Heart left ventricle (tissue), 16 donors: ENCODE results near the gene PRKCG. TPM values are rescaled to one million over a fixed set of nuclear protein-coding genes. Genes with fewer than 3 reads are reported as not detected.
"Not testable (repeated sequence)": the region's sequence is repeated elsewhere in the genome, so short reads cannot be mapped to it uniquely, and the experiment has no call there.

Experiments
- ATAC-seq, 4 donors: fragments of 200-7000 bp; cut with Tn5 transposase; one replicate each; pipeline ENCODE4 v1.9.1; 2020 to 2022; ENCODE audit warnings: moderate library complexity in 4 of 4, mild to moderate bottlenecking in 3 of 4, moderate number of reproducible peaks in 1 of 4
- DNase-seq, 5 donors: peaks; one replicate each; pipeline ENCODE4 v3.0.0-alpha.2; 2020
- H3K27ac ChIP-seq, 12 donors: fragments of 200-600 bp; sonication (generic) in 4 of 12; one replicate each; pipeline versions ENCODE4 v1.5.0 to v1.8.0; 2016 to 2022; ENCODE audit warnings: mild to moderate bottlenecking in 2 of 12
- H3K27me3 ChIP-seq, 9 donors: fragments of 200-600 bp; sonication (generic) in 2 of 9; one replicate each; pipeline versions ENCODE4 v1.5.1 to v1.8.0; 2016 to 2022; ENCODE audit warnings: mild to moderate bottlenecking in 3 of 9
- H3K36me3 ChIP-seq, 9 donors: fragments of 200-600 bp; sonication (generic) in 2 of 9; one replicate each; pipeline versions ENCODE4 v1.5.0 to v1.8.0; 2018 to 2022; ENCODE audit warnings: mild to moderate bottlenecking in 2 of 9
- H3K4me1 ChIP-seq, 12 donors: fragments of 200-600 bp; sonication (generic) in 4 of 12; one replicate each; pipeline versions ENCODE4 v1.5.0 to v1.8.0; 2016 to 2022; ENCODE audit warnings: mild to moderate bottlenecking in 3 of 12
- H3K4me3 ChIP-seq, 12 donors: fragments of 200-600 bp; sonication (generic) in 4 of 12; one replicate each; pipeline versions ENCODE4 v1.5.0 to v1.8.0; 2017 to 2022; ENCODE audit warnings: mild to moderate bottlenecking in 9 of 12, moderate library complexity in 4 of 12
- H3K9me3 ChIP-seq, 12 donors: fragments of 200-600 bp; sonication (generic) in 4 of 12; one replicate each; pipeline versions ENCODE4 v1.5.0 to v1.8.0; 2016 to 2022; ENCODE audit warnings: mild to moderate bottlenecking in 1 of 12
- POLR2A ChIP-seq, 2 donors: fragments of 450-650 bp; IDR thresholded peaks; one replicate each; pipeline ENCODE4 v1.6.1; 2017; ENCODE audit warnings: antibody characterized with exemption in 2 of 2, mild to moderate bottlenecking in 2 of 2, moderate library complexity in 2 of 2
- WGBS, 4 donors: extraction: QIAGEN DNeasy Blood & Tissue Kit in 2 of 4; methylation state at CpG; one replicate each; pipeline versions ENCODE4 v1.1.5 to v1.1.7; 2013 to 2018; 5-methylcytosine and 5-hydroxymethylcytosine counted together
- intact Hi-C, 10 donors: fragments of 100-400 bp; cut with DNase I; formaldehyde crosslinking; loops; one replicate each; pipeline versions ENCODE4 v1.11.1 to v1.14.2; 2022
- long read RNA-seq, 3 donors: library from polyadenylated mRNA; unstranded; transcript quantifications; one replicate each; pipeline ENCODE4 v2.0.0, GENCODE V29; 2020 to 2021
- polyA plus RNA-seq, 2 donors: library from polyadenylated mRNA; stranded (reverse); fragments of 200-250 nt; gene quantifications; one replicate each; pipeline ENCODE4 v1.2.3, GENCODE V29; 2013
- total RNA-seq, 9 donors: library from RNA; depleted of rRNA in 2 of 9; stranded (reverse); fragments of >200 nt in 2 of 9; fragmentation: NEBNext Ultra II Directional in 3 of 9; extraction: Animal tissue kit (Norgen Biotek cat#: 25700) in 3 of 9; gene quantifications; one replicate each; pipeline versions ENCODE4 v1.1.0 to v1.2.4, GENCODE V29; 2016 to 2023
- TF ChIP-seq, protein P1 (sequence below), 12 donors: fragments of 200-600 bp; sonication (generic) in 4 of 12; IDR thresholded peaks; one replicate each; pipeline versions ENCODE4 v1.5.0 to v1.8.0; 2018 to 2022; ENCODE audit warnings: antibody characterized with exemption in 12 of 12, mild to moderate bottlenecking in 5 of 12
- donor health status: ischemic (EF 13 %, LVEDD 7.1; RV severe dilation, severe dysfunction).
- donor health status: healthy with polysubstance abuse.
- donor health status: DM: no; HTN: yes; CAD: no.
- donor health status: DM: no; HTN: no; CAD: no.
- donor health status: ischemic (EF 25% LVEDD 6.9; RV normal size, moderate dysfunction).
- donor health status: ischemic (EF 25% LVEDD 5.7; RV mildly dilated, moderate dysfunction).
- donor health status: healthy.
- donor health status: DM: yes; HTN: yes; CAD: no.
- donor health status: ischemic (EF 35%, LVEDD 5.7; RV mildly dilated, moderate dysfunction).
- donor health status: nonischemic (EF 11% LVEDD 7.7; RV severe dilation, severe dysfunction).
- donor health status: DM: yes; HTN: yes; CAD: no.
- donor health status: PGD.
- donor health status: ischemic (EF 29% LVEDD 5.4; RV normal size, mild dysfunction).
- donor health status: nonischemic (EF 23%, LVEDD 6.1; RV moderate dilation, normal function).

The PRKCG gene
- total RNA-seq, result under 1 TPM in 1 of 9 donors, not detected in 8; 0.09 TPM
- not detected for polyA plus RNA-seq
- long read RNA-seq, donor 1, result 0 reads
- long read RNA-seq, donor 2, result 0 reads
- long read RNA-seq, donor 3, result 0 reads

GRCh38 chr19:53881482-53882390, at the start of gene PRKCG:
TSS of gene PRKCG (plus strand) at chr19:53882197. CDS start at chr19:53882495, 298 bp downstream.
- peak within 1 kb of the TSS; percentile 7 to 53 (median 41) for H3K4me3 ChIP-seq
- no peak for TF ChIP-seq POLR2A (IDR thresholded peaks at IDR 0.05)
- TF ChIP-seq, protein P1, sequence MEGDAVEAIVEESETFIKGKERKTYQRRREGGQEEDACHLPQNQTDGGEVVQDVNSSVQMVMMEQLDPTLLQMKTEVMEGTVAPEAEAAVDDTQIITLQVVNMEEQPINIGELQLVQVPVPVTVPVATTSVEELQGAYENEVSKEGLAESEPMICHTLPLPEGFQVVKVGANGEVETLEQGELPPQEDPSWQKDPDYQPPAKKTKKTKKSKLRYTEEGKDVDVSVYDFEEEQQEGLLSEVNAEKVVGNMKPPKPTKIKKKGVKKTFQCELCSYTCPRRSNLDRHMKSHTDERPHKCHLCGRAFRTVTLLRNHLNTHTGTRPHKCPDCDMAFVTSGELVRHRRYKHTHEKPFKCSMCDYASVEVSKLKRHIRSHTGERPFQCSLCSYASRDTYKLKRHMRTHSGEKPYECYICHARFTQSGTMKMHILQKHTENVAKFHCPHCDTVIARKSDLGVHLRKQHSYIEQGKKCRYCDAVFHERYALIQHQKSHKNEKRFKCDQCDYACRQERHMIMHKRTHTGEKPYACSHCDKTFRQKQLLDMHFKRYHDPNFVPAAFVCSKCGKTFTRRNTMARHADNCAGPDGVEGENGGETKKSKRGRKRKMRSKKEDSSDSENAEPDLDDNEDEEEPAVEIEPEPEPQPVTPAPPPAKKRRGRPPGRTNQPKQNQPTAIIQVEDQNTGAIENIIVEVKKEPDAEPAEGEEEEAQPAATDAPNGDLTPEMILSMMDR (IDR thresholded peaks at IDR 0.05), result peak; percentile 33 to 65 (median 54)
- no peak within 1 kb of the TSS for H3K27ac ChIP-seq
- no peak for ATAC-seq
- intact Hi-C loops, result loop anchor here in 3 of 10 donors (5.0 kb wide), 1 partner anchor 39 kb away; no protein-coding TSS in a partner anchor
- peaks cover 0 to 39% (median 14%) of the 10 kb centered on the region in 12 donors for H3K4me1 ChIP-seq
- 2 to 5% (median 4%) methylated on average over 27 to 49 of the region's 49 CpGs for WGBS, 4 donors
- H3K9me3 ChIP-seq, result no peaks in the 10 kb centered on the region
- H3K27me3 ChIP-seq, result peaks cover 23 to 59% (median 42%) of the 10 kb centered on the region in 9 donors
- peaks cover 0 to under 1% (median 0%) of the 10 kb centered on the region in 9 donors for H3K36me3 ChIP-seq
- DNase-seq, result peak in 4 of 5 donors; percentile 28 to 78 (median 42)

- H3K27me3 ChIP-seq, result peaks cover 0 to 27% (median 0%) of the 10 kb centered on the region in 9 donors
Observed at GRCh38 chr19:53832861-53833260, 49.1 kb upstream of the PRKCG start.

GRCh38 chr19:53838446-53838845, 43.6 kb upstream of the PRKCG start:
- ATAC-seq, H3K36me3 ChIP-seq, DNase-seq, intact Hi-C loops, H3K27me3 ChIP-seq, H3K27ac ChIP-seq, H3K9me3 ChIP-seq, H3K4me3 ChIP-seq: not testable (repeated sequence)
- H3K4me1 ChIP-seq, result peaks cover 0 to 16% (median 4%) of the 10 kb centered on the region in 12 donors
- 69 to 81% (median 78%) methylated on average over 5 of the region's 5 CpGs for WGBS, 4 donors

More at GRCh38 chr19:53832861-53833260, 49.1 kb upstream of the PRKCG start:
- whole genome bisulfite sequencing, 4 donors, result 16 to 37% (median 23%) methylated on average over 10 to 13 of the region's 13 CpGs
- DNase-seq, H3K4me3 ChIP-seq, H3K9me3 ChIP-seq, H3K36me3 ChIP-seq, ATAC-seq, intact Hi-C loops, H3K27ac ChIP-seq: not testable (repeated sequence)
- peaks cover 0 to 18% (median 0%) of the 10 kb centered on the region in 12 donors for H3K4me1 ChIP-seq

DNA sequence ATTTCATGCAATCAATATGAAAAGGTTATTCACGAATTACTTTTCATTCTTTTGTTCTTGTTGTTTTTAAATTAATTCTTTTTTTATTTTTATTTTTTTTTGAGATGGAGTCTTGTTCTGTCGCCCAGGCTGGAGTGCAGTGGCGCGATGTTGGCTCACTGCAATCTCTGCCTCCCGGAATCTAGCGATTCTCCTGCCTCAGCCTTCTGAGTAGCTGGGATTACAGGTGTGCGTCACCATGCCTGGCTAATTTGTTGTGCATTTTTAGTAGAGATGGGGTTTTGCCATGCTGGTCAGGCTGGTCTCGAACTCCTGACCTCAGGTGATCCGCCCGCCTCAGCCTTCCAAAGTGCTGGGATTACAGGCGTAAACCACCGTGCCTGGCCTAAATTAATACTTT, 41.8 kb upstream of the PRKCG start:
- DNase-seq, ATAC-seq, H3K9me3 ChIP-seq, H3K27me3 ChIP-seq, H3K36me3 ChIP-seq, H3K27ac ChIP-seq, H3K4me3 ChIP-seq: not testable (repeated sequence)
- peaks cover 0 to 25% (median 4%) of the 10 kb centered on the region in 12 donors for H3K4me1 ChIP-seq
- WGBS, 4 donors, result 95 to 97% (median 96%) methylated on average over 12 of the region's 12 CpGs
- intact Hi-C loops, result loop anchor here in 8 of 10 donors (2.0 to 5.0 kb wide), 4 partner anchors 42 to 191 kb away; partner anchors contain the start of gene PRKCG (in 3 of the 8)

DNA sequence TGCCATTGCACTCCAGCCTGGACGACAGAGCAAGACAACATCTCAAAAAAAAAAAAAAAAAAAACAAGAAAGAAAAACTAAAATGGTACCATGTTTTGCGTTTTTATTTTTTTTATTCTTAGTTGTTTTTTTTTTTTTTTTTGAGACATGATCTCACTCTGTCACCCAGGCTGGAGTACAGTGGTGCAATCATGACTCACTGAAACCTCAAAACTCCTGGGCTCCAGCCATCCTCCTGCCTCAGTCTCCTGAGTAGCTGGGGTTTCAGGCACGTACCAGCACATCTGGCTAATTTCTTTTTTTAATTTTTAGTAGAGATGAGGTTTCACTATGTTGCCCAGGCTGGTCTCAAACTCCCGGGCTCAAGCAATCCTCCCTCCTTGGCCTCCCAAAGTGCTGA, 41.1 kb upstream of the PRKCG start:
- H3K9me3 ChIP-seq, H3K27me3 ChIP-seq, ATAC-seq, H3K27ac ChIP-seq, H3K36me3 ChIP-seq, DNase-seq, H3K4me3 ChIP-seq: not testable (repeated sequence)
- WGBS, 4 donors, result 81 to 90% (median 88%) methylated on average over 4 of the region's 4 CpGs
- peaks cover 0 to 32% (median 4%) of the 10 kb centered on the region in 12 donors for H3K4me1 ChIP-seq
- intact Hi-C loops, result loop anchor here in 8 of 10 donors (2.0 to 5.0 kb wide), 4 partner anchors 41 to 190 kb away; partner anchors contain the start of gene PRKCG (in 3 of the 8)

- Histone ChIP-seq H3K27me3 (no peaks in the 10 kb centered on the region), H3K27ac (no peak overlapping the region), H3K9me3 (no peaks in the 10 kb centered on the region), H3K4me1 (peaks cover 0 to 49% (median 7%) of the 10 kb centered on the region in 12 donors), H3K4me3 (no peak overlapping the region), H3K36me3 (no peaks in the 10 kb centered on the region)
- no peak for ATAC-seq
- intact Hi-C loops, result loop anchor here in 7 of 10 donors (5.0 kb wide), 2 partner anchors 37 to 177 kb away; partner anchors contain the start of gene PRKCG (in 3 of the 7)
- TF ChIP-seq, protein P1 (IDR thresholded peaks at IDR 0.05), result no peak
- TF ChIP-seq POLR2A (IDR thresholded peaks at IDR 0.05), result no peak
- 86 to 93% (median 89%) methylated on average over 9 of the region's 9 CpGs for WGBS, 4 donors
- no peak for DNase-seq
Observed at GRCh38 chr19:53844849-53845246, 37.1 kb upstream of the PRKCG start.
